ENCODE data around the gene TMCC1. TPM values are rescaled to one million over a fixed set of nuclear protein-coding genes. Genes with fewer than 3 reads are reported as not detected.
A peak's percentile ranks its signal among the peaks of the same experiment; 100 is the strongest.

The TMCC1 gene
- total RNA-seq, 2 donors from 2014 or later = 16.7 to 16.9 TPM

- DNase-seq (no peak), ATAC-seq (replicated peaks in 1 of 2) (no peak)
- no peaks in the 10 kb centered on the region for H3K27me3 Mint-ChIP-seq (ENCODE audit: low read depth)
- H3K36me3 Mint-ChIP-seq (ENCODE audit: insufficient read depth in 2 of 2) = no peaks in the 10 kb centered on the region
- H3K9me3 Mint-ChIP-seq = no peaks in the 10 kb centered on the region
- no peak overlapping the region for H3K27ac Mint-ChIP-seq
- peaks cover 6% of the 10 kb centered on the region for H3K4me1 Mint-ChIP-seq (ENCODE audit: low read depth)
- no peak overlapping the region for H3K4me3 Mint-ChIP-seq
Measured at GRCh38 chr3:129822241-129822640, 71.3 kb downstream of the TMCC1 start.

GRCh38 chr3:129820587-129820986 is 72.9 kb downstream of the TMCC1 start:
- no peak for DNase-seq
- H3K36me3 Mint-ChIP-seq (ENCODE audit: insufficient read depth in 2 of 2) = no peaks in the 10 kb centered on the region
- H3K4me3 Mint-ChIP-seq = no peak overlapping the region
- no peaks in the 10 kb centered on the region for H3K27me3 Mint-ChIP-seq (ENCODE audit: low read depth)
- no peaks in the 10 kb centered on the region for H3K9me3 Mint-ChIP-seq
- H3K4me1 Mint-ChIP-seq (ENCODE audit: low read depth) = peaks cover 4% of the 10 kb centered on the region
- no peak for ATAC-seq (replicated peaks in 1 of 2)
- no peak overlapping the region for H3K27ac Mint-ChIP-seq

- no peak overlapping the region for H3K27ac Mint-ChIP-seq
- no peaks in the 10 kb centered on the region for H3K27me3 Mint-ChIP-seq (ENCODE audit: low read depth)
- H3K36me3 Mint-ChIP-seq (ENCODE audit: insufficient read depth in 2 of 2) = peaks cover 1 to 2% of the 10 kb centered on the region in 2 donors
- ATAC-seq (replicated peaks in 1 of 2) (no peak), DNase-seq (no peak)
- no peak overlapping the region for H3K4me3 Mint-ChIP-seq
- peaks cover 0 to 3% of the 10 kb centered on the region in 2 donors for H3K9me3 Mint-ChIP-seq
- H3K4me1 Mint-ChIP-seq (ENCODE audit: low read depth) = peaks cover 6% of the 10 kb centered on the region
Measured at GRCh38 chr3:129812589-129812988, 80.9 kb downstream of the TMCC1 start.

- H3K4me3 Mint-ChIP-seq = no peak overlapping the region
- H3K36me3 Mint-ChIP-seq (ENCODE audit: insufficient read depth in 2 of 2) = peaks cover 0 to 1% of the 10 kb centered on the region in 2 donors
- H3K9me3 Mint-ChIP-seq = no peaks in the 10 kb centered on the region
- no peak overlapping the region for H3K27ac Mint-ChIP-seq
- ATAC-seq (replicated peaks in 1 of 2) = no peak
- H3K4me1 Mint-ChIP-seq (ENCODE audit: low read depth) = no peaks in the 10 kb centered on the region
- no peak for DNase-seq
- H3K27me3 Mint-ChIP-seq (ENCODE audit: low read depth) = no peaks in the 10 kb centered on the region
Measured at GRCh38 chr3:129809297-129809696, 84.2 kb downstream of the TMCC1 start.

GRCh38 chr3:129796146-129796545 is 97.4 kb downstream of the TMCC1 start:
- Mint-ChIP-seq H3K27me3 (ENCODE audit: low read depth) (no peaks in the 10 kb centered on the region), H3K9me3 (no peaks in the 10 kb centered on the region), H3K4me1 (ENCODE audit: low read depth) (peaks cover 28% of the 10 kb centered on the region), H3K4me3 (no peak overlapping the region), H3K27ac (no peak overlapping the region), H3K36me3 (ENCODE audit: insufficient read depth in 2 of 2) (no peaks in the 10 kb centered on the region)
- DNase-seq = no peak
- ATAC-seq (replicated peaks in 1 of 2) = no peak

- H3K27me3 Mint-ChIP-seq (ENCODE audit: low read depth) = no peaks in the 10 kb centered on the region
- DNase-seq (no peak), ATAC-seq (replicated peaks in 1 of 2) (no peak)
- H3K36me3 Mint-ChIP-seq (ENCODE audit: insufficient read depth in 2 of 2) = no peaks in the 10 kb centered on the region
- peak overlapping the region; percentile 18 to 22 for H3K4me3 Mint-ChIP-seq
- no peak overlapping the region for H3K27ac Mint-ChIP-seq
- H3K9me3 Mint-ChIP-seq = no peaks in the 10 kb centered on the region
- H3K4me1 Mint-ChIP-seq (ENCODE audit: low read depth) = peaks cover 28% of the 10 kb centered on the region
Measured at GRCh38 chr3:129795186-129796010, 98.1 kb downstream of the TMCC1 start.

GRCh38 chr3:129794311-129795185 is 99.0 kb downstream of the TMCC1 start:
- ATAC-seq (replicated peaks in 1 of 2) (peak; percentile 15 to 27), DNase-seq (peak in 1 of 2 donors; percentile 2)
- Mint-ChIP-seq H3K9me3 (no peaks in the 10 kb centered on the region), H3K4me1 (ENCODE audit: low read depth) (peaks cover 28% of the 10 kb centered on the region), H3K36me3 (ENCODE audit: insufficient read depth in 2 of 2) (no peaks in the 10 kb centered on the region), H3K27me3 (ENCODE audit: low read depth) (no peaks in the 10 kb centered on the region), H3K27ac (no peak overlapping the region), H3K4me3 (peak overlapping the region; percentile 38 to 47)

- Mint-ChIP-seq H3K4me1 (ENCODE audit: low read depth) (peaks cover 28% of the 10 kb centered on the region), H3K27ac (no peak overlapping the region), H3K27me3 (ENCODE audit: low read depth) (no peaks in the 10 kb centered on the region), H3K36me3 (ENCODE audit: insufficient read depth in 2 of 2) (no peaks in the 10 kb centered on the region), H3K9me3 (no peaks in the 10 kb centered on the region), H3K4me3 (peak overlapping the region; percentile 32 to 38)
- ATAC-seq (replicated peaks in 1 of 2) (no peak), DNase-seq (no peak)
Measured at GRCh38 chr3:129793942-129794310, 99.6 kb downstream of the TMCC1 start.

GRCh38 chr3:129793319-129793718 is 100.2 kb downstream of the TMCC1 start:
- peak; percentile 58 to 67 for ATAC-seq (replicated peaks in 1 of 2)

GRCh38 chr3:129783470-129783869 is 110.0 kb downstream of the TMCC1 start:
- Mint-ChIP-seq H3K4me3 (no peak overlapping the region), H3K27ac (no peak overlapping the region), H3K36me3 (ENCODE audit: insufficient read depth in 2 of 2) (peaks cover 0 to 2% of the 10 kb centered on the region in 2 donors), H3K27me3 (ENCODE audit: low read depth) (no peaks in the 10 kb centered on the region), H3K4me1 (ENCODE audit: low read depth) (no peaks in the 10 kb centered on the region), H3K9me3 (no peaks in the 10 kb centered on the region)
- ATAC-seq (replicated peaks in 1 of 2) = no peak
- no peak for DNase-seq

More at GRCh38 chr3:129793319-129793718, 100.2 kb downstream of the TMCC1 start:
- H3K27ac Mint-ChIP-seq = no peak overlapping the region
- H3K36me3 Mint-ChIP-seq (ENCODE audit: insufficient read depth in 2 of 2) = no peaks in the 10 kb centered on the region
- no peak for DNase-seq
- H3K9me3 Mint-ChIP-seq = no peaks in the 10 kb centered on the region
- no peak overlapping the region for H3K4me3 Mint-ChIP-seq
- peaks cover 28% of the 10 kb centered on the region for H3K4me1 Mint-ChIP-seq (ENCODE audit: low read depth)
- H3K27me3 Mint-ChIP-seq (ENCODE audit: low read depth) = no peaks in the 10 kb centered on the region

- Mint-ChIP-seq H3K9me3 (no peaks in the 10 kb centered on the region), H3K27ac (no peak overlapping the region), H3K4me3 (no peak overlapping the region), H3K4me1 (ENCODE audit: low read depth) (no peaks in the 10 kb centered on the region), H3K36me3 (ENCODE audit: insufficient read depth in 2 of 2) (peaks cover 0 to 6% of the 10 kb centered on the region in 2 donors), H3K27me3 (ENCODE audit: low read depth) (no peaks in the 10 kb centered on the region)
- DNase-seq (no peak), ATAC-seq (replicated peaks in 1 of 2) (no peak)
Measured at GRCh38 chr3:129778871-129779270, 114.6 kb downstream of the TMCC1 start.

- H3K36me3 Mint-ChIP-seq (ENCODE audit: insufficient read depth in 2 of 2) = peaks cover 0 to 4% of the 10 kb centered on the region in 2 donors
- no peak overlapping the region for H3K27ac Mint-ChIP-seq
- H3K4me1 Mint-ChIP-seq (ENCODE audit: low read depth) = no peaks in the 10 kb centered on the region
- no peaks in the 10 kb centered on the region for H3K27me3 Mint-ChIP-seq (ENCODE audit: low read depth)
- DNase-seq = no peak
- H3K9me3 Mint-ChIP-seq = no peaks in the 10 kb centered on the region
- no peak for ATAC-seq (replicated peaks in 1 of 2)
- H3K4me3 Mint-ChIP-seq = no peak overlapping the region
Measured at GRCh38 chr3:129777806-129778205, 115.7 kb downstream of the TMCC1 start.

- no peak for ATAC-seq (replicated peaks in 1 of 2)
- Mint-ChIP-seq H3K4me1 (ENCODE audit: low read depth) (no peaks in the 10 kb centered on the region), H3K27me3 (ENCODE audit: low read depth) (no peaks in the 10 kb centered on the region)
Measured at GRCh38 chr3:129775870-129776269, 117.6 kb downstream of the TMCC1 start.

More at GRCh38 chr3:129775870-129776269, 117.6 kb downstream of the TMCC1 start:
- no peak overlapping the region for H3K4me3 Mint-ChIP-seq
- no peak for DNase-seq
- H3K9me3 Mint-ChIP-seq = no peaks in the 10 kb centered on the region
- no peak overlapping the region for H3K27ac Mint-ChIP-seq
- H3K36me3 Mint-ChIP-seq (ENCODE audit: insufficient read depth in 2 of 2) = peaks cover 0 to 4% of the 10 kb centered on the region in 2 donors
